ENCODE measurements around the gene DNAJC5.

DNA sequence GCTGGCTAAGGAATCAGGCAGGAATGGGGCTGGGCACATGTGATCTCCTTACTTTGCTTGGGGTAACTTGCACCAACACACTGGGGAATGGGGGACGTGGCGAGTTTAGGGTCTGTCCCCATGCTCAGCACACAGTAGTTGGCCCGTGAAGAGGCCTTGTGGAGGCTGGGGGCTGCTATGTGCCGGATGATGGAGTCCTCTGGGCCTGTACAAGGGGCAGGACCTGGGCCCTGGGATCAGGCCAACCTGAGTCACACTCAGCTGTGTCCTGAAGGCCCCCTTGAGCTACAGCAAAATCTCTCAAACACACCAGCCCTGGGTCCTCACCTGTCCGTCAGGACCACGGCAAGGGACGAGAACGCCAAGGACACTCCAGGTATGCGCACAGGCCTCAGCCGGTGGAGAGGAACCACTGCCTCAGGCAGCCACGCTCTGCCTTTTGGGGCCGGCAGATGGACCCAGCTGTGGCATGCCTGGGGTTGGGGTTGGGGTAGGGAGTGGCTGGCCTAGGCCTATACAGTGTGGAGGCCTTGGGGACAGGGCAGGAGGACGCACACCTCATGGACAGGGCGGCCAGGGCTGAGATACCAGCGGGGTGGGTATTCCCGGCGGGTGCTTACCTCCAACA, 50.2 kb downstream of the DNAJC5 start:
- TF ChIP-seq, protein P1, sequence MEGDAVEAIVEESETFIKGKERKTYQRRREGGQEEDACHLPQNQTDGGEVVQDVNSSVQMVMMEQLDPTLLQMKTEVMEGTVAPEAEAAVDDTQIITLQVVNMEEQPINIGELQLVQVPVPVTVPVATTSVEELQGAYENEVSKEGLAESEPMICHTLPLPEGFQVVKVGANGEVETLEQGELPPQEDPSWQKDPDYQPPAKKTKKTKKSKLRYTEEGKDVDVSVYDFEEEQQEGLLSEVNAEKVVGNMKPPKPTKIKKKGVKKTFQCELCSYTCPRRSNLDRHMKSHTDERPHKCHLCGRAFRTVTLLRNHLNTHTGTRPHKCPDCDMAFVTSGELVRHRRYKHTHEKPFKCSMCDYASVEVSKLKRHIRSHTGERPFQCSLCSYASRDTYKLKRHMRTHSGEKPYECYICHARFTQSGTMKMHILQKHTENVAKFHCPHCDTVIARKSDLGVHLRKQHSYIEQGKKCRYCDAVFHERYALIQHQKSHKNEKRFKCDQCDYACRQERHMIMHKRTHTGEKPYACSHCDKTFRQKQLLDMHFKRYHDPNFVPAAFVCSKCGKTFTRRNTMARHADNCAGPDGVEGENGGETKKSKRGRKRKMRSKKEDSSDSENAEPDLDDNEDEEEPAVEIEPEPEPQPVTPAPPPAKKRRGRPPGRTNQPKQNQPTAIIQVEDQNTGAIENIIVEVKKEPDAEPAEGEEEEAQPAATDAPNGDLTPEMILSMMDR (IDR thresholded peaks at IDR 0.05 in 8 of 11, conservative IDR thresholded peaks at IDR 0.05 in 3 of 11) = no peak
- TF ChIP-seq POLR2A (IDR thresholded peaks at IDR 0.05) (no peak), POLR2AphosphoS5 (IDR thresholded peaks at IDR 0.05) (peak in 2 of 3 donors; percentile 20 to 42)
